DOHH2 (cell line): ENCODE results near the gene POU2F2.

Experiments used
- H3F3A ChIP-seq: fragments of 200-600 bp; sonication (generic), shearing (Covaris generic); 2 replicates; pipeline ENCODE4 v1.6.0; 2016; ENCODE audit warnings: antibody characterized with exemption, mild to moderate bottlenecking; ENCODE audit not compliant: control insufficient read depth, insufficient read depth
- H3K27ac ChIP-seq: fragments of 200-600 bp; sonication (generic); 2 replicates; pipeline ENCODE4 v1.5.1; 2014; ENCODE audit warnings: low read depth, mild to moderate bottlenecking, low read length, moderate library complexity
- H3K27me3 ChIP-seq: fragments of 200-600 bp; sonication (generic); 2 replicates; pipeline ENCODE4 v1.6.1; 2014; ENCODE audit warnings: mild to moderate bottlenecking, low read length, mixed read lengths; ENCODE audit not compliant: control insufficient read depth
- H3K36me3 ChIP-seq: fragments of 200-600 bp; sonication (generic); 2 replicates; pipeline ENCODE4 v1.6.1; 2014; ENCODE audit warnings: mild to moderate bottlenecking, low read length, moderate library complexity, mixed read lengths; ENCODE audit not compliant: control insufficient read depth
- H3K4me1 ChIP-seq: fragments of 200-600 bp; sonication (generic); 2 replicates; pipeline ENCODE4 v1.6.1; 2014; ENCODE audit warnings: mild to moderate bottlenecking, low read length, mixed read lengths; ENCODE audit not compliant: control insufficient read depth
- H3K4me2 ChIP-seq: fragments of 200-600 bp; sonication (generic); 2 replicates; pipeline ENCODE4 v1.6.0; 2014; ENCODE audit warnings: mild to moderate bottlenecking, low read length, moderate library complexity
- H3K4me3 ChIP-seq: fragments of 200-600 bp; sonication (generic); 2 replicates; pipeline ENCODE4 v1.5.1; 2014; ENCODE audit warnings: mild to moderate bottlenecking, low read length, mixed read lengths
- H3K79me2 ChIP-seq: fragments of 200-600 bp; sonication (generic); 2 replicates; pipeline ENCODE4 v1.6.1; 2014; ENCODE audit warnings: mild to moderate bottlenecking, low read length, mixed read lengths; ENCODE audit not compliant: control insufficient read depth
- H3K9me2 ChIP-seq: fragments of 200-600 bp; sonication (generic); replicated peaks from 2 replicates; pipeline ENCODE4 v1.6.1; 2014; ENCODE audit warnings: mild to moderate bottlenecking, low read length, mixed read lengths; ENCODE audit not compliant: control insufficient read depth
- H3K9me3 ChIP-seq: fragments of 200-600 bp; sonication (generic); 2 replicates; pipeline ENCODE4 v1.6.1; 2014; ENCODE audit warnings: antibody characterized with exemption, low read length, mixed read lengths; ENCODE audit not compliant: control insufficient read depth, insufficient read depth
- H4K20me1 ChIP-seq: fragments of 200-600 bp; sonication (generic); 2 replicates; pipeline ENCODE4 v1.6.0; 2014; ENCODE audit warnings: low read depth, mild to moderate bottlenecking, antibody characterized with exemption, low read length, moderate library complexity; ENCODE audit not compliant: control insufficient read depth, insufficient read depth
- EZH2phosphoT487 ChIP-seq: fragments of 200-600 bp; sonication (generic); IDR thresholded peaks from 2 replicates; pipeline ENCODE4 v1.6.1; 2017; ENCODE audit warnings: borderline replicate concordance, mild to moderate bottlenecking, antibody characterized with exemption, low read length, moderate library complexity, mixed read lengths
- TF ChIP-seq, protein P1 (sequence below): fragments of 200-600 bp; sonication (generic); IDR thresholded peaks from one replicate; pipeline ENCODE4 v1.5.1; 2014; ENCODE audit warnings: antibody characterized with exemption, mild to moderate bottlenecking, low read depth, low read length; ENCODE audit not compliant: poor library complexity, severe bottlenecking

Gene POU2F2

DNA sequence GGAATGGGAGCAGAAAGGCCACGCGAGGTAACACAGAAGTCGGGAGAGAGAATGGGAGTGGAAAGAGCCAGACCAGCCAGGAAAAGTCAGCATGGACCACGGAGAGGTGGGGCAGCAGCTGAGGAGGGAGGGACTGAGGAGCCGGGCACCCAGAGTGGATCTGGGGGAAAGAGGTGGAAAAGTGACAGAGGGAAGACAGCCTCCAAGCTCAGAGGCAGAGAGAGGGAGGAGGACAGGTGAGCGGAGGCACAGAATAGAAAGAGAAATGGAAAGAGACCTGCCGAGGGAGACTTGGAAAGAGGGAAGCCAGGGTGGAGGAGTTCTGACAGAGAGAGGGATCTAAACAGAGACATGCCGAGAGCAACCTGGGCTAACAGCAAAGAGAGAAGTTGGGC, 63.9 kb downstream of the POU2F2 start:
- H3K79me2 ChIP-seq: no peaks in the 10 kb centered on the region
- peaks cover 15% of the 10 kb centered on the region for H3K4me1 ChIP-seq
- H3F3A ChIP-seq: peaks cover 6% of the 10 kb centered on the region; the same call in 1 of the 2 replicates
- H4K20me1 ChIP-seq: no peaks in the 10 kb centered on the region
- TF ChIP-seq, protein P1, sequence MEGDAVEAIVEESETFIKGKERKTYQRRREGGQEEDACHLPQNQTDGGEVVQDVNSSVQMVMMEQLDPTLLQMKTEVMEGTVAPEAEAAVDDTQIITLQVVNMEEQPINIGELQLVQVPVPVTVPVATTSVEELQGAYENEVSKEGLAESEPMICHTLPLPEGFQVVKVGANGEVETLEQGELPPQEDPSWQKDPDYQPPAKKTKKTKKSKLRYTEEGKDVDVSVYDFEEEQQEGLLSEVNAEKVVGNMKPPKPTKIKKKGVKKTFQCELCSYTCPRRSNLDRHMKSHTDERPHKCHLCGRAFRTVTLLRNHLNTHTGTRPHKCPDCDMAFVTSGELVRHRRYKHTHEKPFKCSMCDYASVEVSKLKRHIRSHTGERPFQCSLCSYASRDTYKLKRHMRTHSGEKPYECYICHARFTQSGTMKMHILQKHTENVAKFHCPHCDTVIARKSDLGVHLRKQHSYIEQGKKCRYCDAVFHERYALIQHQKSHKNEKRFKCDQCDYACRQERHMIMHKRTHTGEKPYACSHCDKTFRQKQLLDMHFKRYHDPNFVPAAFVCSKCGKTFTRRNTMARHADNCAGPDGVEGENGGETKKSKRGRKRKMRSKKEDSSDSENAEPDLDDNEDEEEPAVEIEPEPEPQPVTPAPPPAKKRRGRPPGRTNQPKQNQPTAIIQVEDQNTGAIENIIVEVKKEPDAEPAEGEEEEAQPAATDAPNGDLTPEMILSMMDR: no peak
- no peak for TF ChIP-seq EZH2phosphoT487
- peaks cover 29% of the 10 kb centered on the region for H3K27me3 ChIP-seq
- no peaks in the 10 kb centered on the region for H3K9me2 ChIP-seq
- no peak overlapping the region for H3K4me2 ChIP-seq
- H3K9me3 ChIP-seq: no peaks in the 10 kb centered on the region
- no peak overlapping the region for H3K27ac ChIP-seq
- no peaks in the 10 kb centered on the region for H3K36me3 ChIP-seq
- H3K4me3 ChIP-seq: no peak overlapping the region

DNA sequence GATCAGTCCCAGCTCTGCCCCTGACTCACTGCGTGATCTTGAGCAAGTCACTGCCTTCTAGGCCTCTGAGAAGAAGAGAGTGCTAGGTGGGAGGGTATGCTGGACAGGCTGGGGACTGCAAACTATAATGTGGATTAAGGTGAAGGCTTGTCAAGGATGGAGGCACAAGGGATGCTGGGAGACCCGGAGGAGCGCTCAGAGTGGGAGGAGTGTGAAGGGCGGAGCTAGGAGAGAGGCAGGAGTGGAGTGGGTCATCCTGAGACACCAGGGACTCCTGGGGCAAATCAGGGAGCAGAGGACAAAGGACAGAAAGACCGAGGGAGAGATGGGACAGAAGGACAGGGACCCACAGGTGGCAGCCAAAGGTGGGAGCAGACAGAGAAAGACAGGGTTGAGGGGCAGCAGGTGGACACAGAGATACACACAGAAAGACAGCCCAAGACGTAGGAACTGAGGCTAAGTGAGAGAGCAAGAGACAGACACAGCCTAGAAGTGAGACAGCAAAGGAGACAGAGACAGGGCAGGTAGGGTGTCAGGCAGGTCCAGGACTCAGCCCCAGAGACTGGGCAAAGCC, 64.8 kb downstream of the POU2F2 start:
- Histone ChIP-seq H3F3A (no peaks in the 10 kb centered on the region), H3K36me3 (no peaks in the 10 kb centered on the region), H3K4me3 (no peak overlapping the region), H4K20me1 (no peaks in the 10 kb centered on the region), H3K27me3 (peaks cover 29% of the 10 kb centered on the region), H3K9me2 (no peaks in the 10 kb centered on the region), H3K79me2 (no peaks in the 10 kb centered on the region), H3K9me3 (no peaks in the 10 kb centered on the region), H3K4me1 (peaks cover 15% of the 10 kb centered on the region), H3K27ac (no peak overlapping the region), H3K4me2 (no peak overlapping the region)
- no peak for TF ChIP-seq EZH2phosphoT487
- TF ChIP-seq, protein P1: no peak

DNA sequence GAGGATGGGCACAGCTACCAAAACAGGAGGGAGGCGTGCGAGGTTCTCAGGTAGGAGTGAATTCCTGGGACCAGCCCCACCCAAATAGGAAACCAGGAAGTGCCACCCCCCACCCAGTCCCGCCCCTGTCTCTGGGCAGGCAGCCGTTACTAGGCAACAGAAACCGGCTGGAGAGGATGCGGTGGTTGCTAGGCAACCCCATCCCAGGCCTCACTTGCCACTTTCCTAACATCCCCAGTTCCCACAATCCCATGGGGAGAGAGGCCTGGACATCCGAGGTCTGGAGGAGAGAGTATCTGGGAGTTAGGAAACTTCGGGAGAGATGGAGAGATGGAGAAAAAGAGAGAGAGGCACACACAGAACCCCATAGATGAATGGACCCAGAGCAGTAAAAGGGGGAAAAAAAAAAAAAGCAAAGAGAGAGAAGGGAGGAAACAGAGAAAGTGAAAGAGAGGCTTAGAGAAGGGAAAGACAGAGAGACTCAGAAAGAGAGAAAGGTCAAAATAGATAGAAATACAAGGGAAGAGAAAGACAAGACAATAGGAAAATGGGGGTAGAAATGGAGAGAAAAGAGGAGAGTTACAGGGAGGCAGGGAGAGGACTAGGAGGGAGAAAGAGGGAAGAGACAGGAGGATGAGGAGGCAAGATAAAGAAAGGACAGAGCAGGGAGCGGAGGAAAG, 66.0 kb downstream of the POU2F2 start:
- TF ChIP-seq EZH2phosphoT487: no peak
- TF ChIP-seq, protein P1: no peak
- H4K20me1 ChIP-seq: no peaks in the 10 kb centered on the region
- no peak overlapping the region for H3K4me2 ChIP-seq
- no peaks in the 10 kb centered on the region for H3K9me3 ChIP-seq
- H3K9me2 ChIP-seq: no peaks in the 10 kb centered on the region
- H3K79me2 ChIP-seq: no peaks in the 10 kb centered on the region
- H3K4me1 ChIP-seq: peaks cover 15% of the 10 kb centered on the region
- H3F3A ChIP-seq: no peaks in the 10 kb centered on the region
- H3K36me3 ChIP-seq: no peaks in the 10 kb centered on the region
- H3K27ac ChIP-seq: no peak overlapping the region
- H3K27me3 ChIP-seq: peaks cover 29% of the 10 kb centered on the region
- no peak overlapping the region for H3K4me3 ChIP-seq
